Rectal smooth muscle tissue (tissue), 1 donor: ENCODE results near the gene CPT2.

Experiments
- H3K27ac ChIP-seq: one replicate; pipeline ENCODE4 v1.7.0; 2013; ENCODE audit warnings: low read depth, low read length, inconsistent platforms
- H3K27me3 ChIP-seq: one replicate; pipeline ENCODE4 v1.7.0; 2013; ENCODE audit warnings: low read length; ENCODE audit not compliant: control insufficient read depth, insufficient read depth
- H3K36me3 ChIP-seq: one replicate; pipeline ENCODE4 v1.7.0; 2013; ENCODE audit warnings: low read length; ENCODE audit not compliant: control insufficient read depth, insufficient read depth
- H3K4me1 ChIP-seq: one replicate; pipeline ENCODE4 v1.7.0; 2013; ENCODE audit warnings: low read length; ENCODE audit not compliant: control insufficient read depth, insufficient read depth
- H3K4me3 ChIP-seq: one replicate; pipeline ENCODE4 v1.7.0; 2013; ENCODE audit warnings: low read length
- H3K9ac ChIP-seq: one replicate; pipeline ENCODE4 v1.7.0; 2013; ENCODE audit warnings: low read length

The CPT2 gene

DNA sequence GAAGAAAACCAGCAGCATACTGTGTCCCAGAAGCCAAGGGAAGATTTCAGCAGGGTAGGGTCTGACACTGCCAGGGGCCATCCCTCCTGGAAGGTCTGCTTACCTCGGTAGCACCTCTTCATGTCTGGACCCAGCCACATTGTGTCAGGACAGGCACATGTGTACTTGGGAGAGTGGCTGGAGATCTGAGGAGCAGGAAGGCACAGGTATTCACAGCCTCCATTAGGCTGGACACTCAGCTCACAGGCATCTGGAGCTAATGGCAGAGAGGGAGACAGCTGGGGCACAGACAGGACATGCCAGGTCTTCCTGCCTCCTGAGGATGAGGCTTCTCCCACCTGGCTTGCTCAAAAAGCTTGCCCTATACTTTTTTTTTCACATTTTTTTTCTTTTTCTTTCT, 61.6 kb downstream of the CPT2 start:
- H3K4me1 ChIP-seq, result no peaks in the 10 kb centered on the region
- H3K27me3 ChIP-seq, result no peaks in the 10 kb centered on the region
- no peak overlapping the region for H3K27ac ChIP-seq
- H3K9ac ChIP-seq, result no peak overlapping the region
- H3K36me3 ChIP-seq, result no peaks in the 10 kb centered on the region
- no peak overlapping the region for H3K4me3 ChIP-seq

DNA sequence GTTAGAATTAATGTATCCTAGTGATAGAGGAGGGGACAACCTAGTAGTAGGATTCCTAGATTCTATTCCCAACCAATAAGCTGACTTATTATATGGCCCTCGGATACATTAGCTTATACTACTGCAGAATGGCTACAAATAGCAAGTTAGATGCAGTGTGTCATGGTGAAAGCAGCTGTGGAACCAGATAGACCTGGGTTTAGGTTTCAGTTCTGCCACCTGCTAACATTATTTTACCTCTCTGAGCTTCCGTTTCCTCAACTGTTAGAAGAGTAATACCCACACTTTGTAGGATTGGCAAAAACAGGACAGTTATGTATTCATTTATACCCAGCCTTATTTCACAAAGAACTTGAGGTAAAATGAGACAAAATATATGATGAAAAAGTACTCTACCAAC, 63.3 kb downstream of the CPT2 start:
- Histone ChIP-seq H3K36me3 (no peaks in the 10 kb centered on the region), H3K4me1 (no peaks in the 10 kb centered on the region), H3K4me3 (no peak overlapping the region), H3K27me3 (no peaks in the 10 kb centered on the region), H3K9ac (no peak overlapping the region), H3K27ac (no peak overlapping the region)

DNA sequence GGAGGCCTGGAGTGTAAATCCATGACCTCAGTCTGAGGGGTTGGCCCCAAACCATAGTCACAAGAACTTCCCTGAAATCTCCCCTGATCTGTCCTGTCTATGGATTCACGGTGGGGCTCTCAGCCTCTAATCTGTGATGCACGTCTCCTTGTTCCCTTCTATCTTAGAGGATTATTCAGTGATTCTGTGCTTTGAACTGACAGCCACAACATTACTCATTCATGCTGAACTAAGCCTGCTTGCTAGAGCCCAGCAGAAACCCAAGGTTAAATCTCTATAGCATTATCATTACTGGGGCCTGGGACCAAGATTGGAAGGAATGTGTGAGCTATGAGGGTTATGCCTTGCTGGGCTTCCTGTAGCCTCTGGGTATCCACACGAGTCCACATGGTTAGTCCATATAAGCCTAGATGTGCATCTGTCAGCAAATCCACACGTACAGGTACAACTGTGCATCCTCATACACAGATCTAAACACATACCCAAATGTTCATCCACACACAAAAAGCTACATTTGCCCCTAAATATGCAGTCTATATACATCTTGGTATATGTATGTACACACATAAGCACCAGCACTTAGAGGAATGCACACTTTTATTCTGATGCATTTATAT, 64.1 kb downstream of the CPT2 start:
- Histone ChIP-seq H3K36me3 (no peaks in the 10 kb centered on the region), H3K27ac (no peak overlapping the region), H3K4me1 (no peaks in the 10 kb centered on the region), H3K9ac (no peak overlapping the region), H3K4me3 (no peak overlapping the region), H3K27me3 (no peaks in the 10 kb centered on the region)

DNA sequence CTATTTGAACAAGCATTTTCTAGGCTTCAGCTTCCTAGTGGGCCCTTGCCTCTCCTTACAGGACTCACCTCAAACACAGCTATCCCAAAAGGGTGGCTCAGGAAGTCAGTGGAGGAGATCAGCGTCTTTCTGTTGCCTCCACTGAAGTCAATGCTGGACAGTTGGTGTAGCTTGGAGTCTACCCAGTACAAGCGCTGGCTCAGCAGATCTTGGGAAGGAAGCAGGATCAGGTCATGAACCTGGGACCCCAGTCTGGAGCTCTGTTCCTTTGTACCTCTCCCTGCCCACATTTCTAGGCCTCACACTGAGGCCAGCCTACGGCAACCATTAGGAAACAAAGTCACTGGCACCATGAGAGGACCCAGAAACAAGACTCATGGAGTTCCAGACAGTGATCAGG, 65.4 kb downstream of the CPT2 start:
- Histone ChIP-seq H3K4me3 (no peak overlapping the region), H3K27ac (no peak overlapping the region), H3K9ac (no peak overlapping the region), H3K4me1 (no peaks in the 10 kb centered on the region), H3K27me3 (no peaks in the 10 kb centered on the region), H3K36me3 (no peaks in the 10 kb centered on the region)
